Activated T-cell treated with anti-CD3 and anti-CD28 coated beads, Interleukin-2, amount 50 U/mL, for 24 hours (primary cell): Measurements from ENCODE around the gene BST2.
A peak's percentile ranks its signal among the peaks of the same experiment; 100 is the strongest.

ENCODE experiments used
- DNase-seq: peaks from one replicate; pipeline ENCODE4 v3.0.0-alpha.2; 2020
- H3K27ac Mint-ChIP-seq: 2 replicates; pipeline ENCODE4 v1.8.0; 2020; ENCODE audit warnings: mild to moderate bottlenecking, mixed read lengths
- H3K27me3 Mint-ChIP-seq: 2 replicates; pipeline ENCODE4 v1.8.0; 2020; ENCODE audit warnings: mixed read lengths
- H3K36me3 Mint-ChIP-seq: 2 replicates; pipeline ENCODE4 v1.8.0; 2020; ENCODE audit warnings: low read depth, mixed read lengths
- H3K4me1 Mint-ChIP-seq: 2 replicates; pipeline ENCODE4 v1.8.0; 2020; ENCODE audit warnings: low read depth, mixed read lengths
- H3K4me3 Mint-ChIP-seq: 2 replicates; pipeline ENCODE4 v1.8.0; 2020; ENCODE audit warnings: mild to moderate bottlenecking, moderate library complexity, mixed read lengths
- H3K9me3 Mint-ChIP-seq: 2 replicates; pipeline ENCODE4 v1.8.0; 2020; ENCODE audit warnings: mixed read lengths

BST2 gene

GRCh38 chr19:17405250-17406045 is at the start of gene BST2:
TSS of gene BST2 (minus strand) at chr19:17405630. CDS start at chr19:17405575, 55 bp downstream.
- H3K9me3 Mint-ChIP-seq, result no peaks in the 10 kb centered on the region
- H3K4me3 Mint-ChIP-seq, result peak within 1 kb of the TSS; percentile 81
- peak; percentile 68 for DNase-seq
- H3K36me3 Mint-ChIP-seq, result peaks cover 48% of the 10 kb centered on the region
- no peaks in the 10 kb centered on the region for H3K27me3 Mint-ChIP-seq
- H3K27ac Mint-ChIP-seq, result peak within 1 kb of the TSS; percentile 96
- peaks cover 47% of the 10 kb centered on the region for H3K4me1 Mint-ChIP-seq

- Mint-ChIP-seq H3K27me3 (peaks cover 55% of the 10 kb centered on the region), H3K4me1 (peaks cover 17% of the 10 kb centered on the region), H3K36me3 (no peaks in the 10 kb centered on the region), H3K9me3 (peaks cover 2% of the 10 kb centered on the region), H3K4me3 (no peak overlapping the region), H3K27ac (no peak overlapping the region)
- DNase-seq, result no peak
Observed at GRCh38 chr19:17454576-17455071, 49.2 kb upstream of the BST2 start.

DNA sequence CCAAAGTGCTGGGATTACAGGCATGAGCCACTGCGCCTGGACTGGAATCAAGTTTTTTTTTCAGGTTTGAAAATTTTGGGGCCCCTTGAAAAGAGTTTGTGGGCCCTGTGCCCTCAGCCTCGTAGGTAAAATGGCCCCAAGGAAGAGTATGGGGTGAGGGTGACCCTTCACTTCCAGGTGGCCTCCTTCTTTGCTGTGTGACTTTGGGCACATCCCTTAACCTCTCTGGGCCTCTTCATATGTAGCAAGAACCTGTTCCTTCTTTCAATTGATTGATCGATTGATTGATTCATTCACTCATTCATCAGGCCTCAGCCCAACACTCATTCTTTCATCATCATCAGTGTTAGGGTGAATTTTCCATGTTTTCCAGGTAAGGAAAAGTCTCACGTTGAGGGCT is 46.4 kb upstream of the BST2 start:
- Mint-ChIP-seq H3K27me3 (peaks cover 49% of the 10 kb centered on the region), H3K9me3 (peaks cover 2% of the 10 kb centered on the region), H3K4me1 (peaks cover 18% of the 10 kb centered on the region), H3K36me3 (no peaks in the 10 kb centered on the region), H3K27ac (no peak overlapping the region), H3K4me3 (no peak overlapping the region)
- DNase-seq, result no peak

GRCh38 chr19:17450264-17451075 is 45.0 kb upstream of the BST2 start:
- H3K36me3 Mint-ChIP-seq, result no peaks in the 10 kb centered on the region
- H3K27ac Mint-ChIP-seq, result peak overlapping the region; percentile 72
- no peak overlapping the region for H3K4me3 Mint-ChIP-seq
- H3K9me3 Mint-ChIP-seq, result peaks cover 2% of the 10 kb centered on the region
- H3K4me1 Mint-ChIP-seq, result peaks cover 18% of the 10 kb centered on the region
- peak; percentile 52 for DNase-seq
- peaks cover 37% of the 10 kb centered on the region for H3K27me3 Mint-ChIP-seq

DNA sequence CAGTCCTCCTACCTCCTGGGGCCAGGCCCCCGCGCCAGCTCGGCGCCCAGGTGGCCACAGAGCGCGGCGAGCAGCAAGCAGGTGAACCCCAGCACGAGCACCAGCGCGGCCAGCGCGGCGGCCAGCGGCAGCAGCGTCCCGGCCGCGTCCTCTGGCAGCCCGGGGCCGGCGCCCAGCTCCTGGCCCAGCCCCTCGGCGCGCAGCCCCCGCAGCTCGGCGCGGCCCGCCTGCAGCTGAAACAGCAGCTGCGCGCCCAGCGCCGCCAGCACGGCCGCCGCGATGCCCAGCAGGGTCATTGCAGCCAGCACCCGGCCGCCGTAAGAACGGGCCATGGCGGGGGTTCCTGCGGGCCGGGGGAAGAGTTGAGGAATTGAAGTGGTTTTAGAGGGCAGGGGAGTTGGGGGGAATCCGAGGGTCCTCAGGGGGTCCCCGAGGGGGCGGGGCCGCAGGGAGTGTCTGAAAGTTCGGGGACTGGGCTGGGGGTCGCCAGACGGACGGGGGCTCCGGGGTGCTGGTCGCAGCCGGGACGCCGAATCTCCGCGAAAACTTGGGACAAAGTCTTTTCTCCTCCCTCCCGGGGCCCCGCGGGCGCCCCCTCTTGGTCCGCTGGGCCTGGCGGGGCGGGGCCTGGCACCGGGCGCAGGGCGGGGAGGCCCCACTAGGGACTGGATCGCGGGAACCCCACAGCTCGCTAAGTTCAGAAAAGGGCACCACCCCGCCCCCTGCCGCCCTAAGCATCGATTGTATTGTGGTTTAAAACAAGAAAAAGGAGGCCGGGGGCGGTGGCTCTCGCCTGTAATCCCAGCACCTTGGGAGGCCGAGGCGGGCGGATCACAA is 42.9 kb upstream of the BST2 start, which contains the start of gene TMEM221:
TMEM221 (minus strand) TSS at position 538 of the 837 bp plus-strand sequence; CDS start at position 332, 206 bp downstream.
- Mint-ChIP-seq H3K27me3 (peaks cover 22% of the 10 kb centered on the region), H3K4me1 (peaks cover 15% of the 10 kb centered on the region), H3K9me3 (peaks cover 2% of the 10 kb centered on the region), H3K4me3 (peak within 1 kb of the TSS; percentile 41), H3K36me3 (no peaks in the 10 kb centered on the region), H3K27ac (no peak within 1 kb of the TSS)
- DNase-seq, result peak; percentile 65

DNA sequence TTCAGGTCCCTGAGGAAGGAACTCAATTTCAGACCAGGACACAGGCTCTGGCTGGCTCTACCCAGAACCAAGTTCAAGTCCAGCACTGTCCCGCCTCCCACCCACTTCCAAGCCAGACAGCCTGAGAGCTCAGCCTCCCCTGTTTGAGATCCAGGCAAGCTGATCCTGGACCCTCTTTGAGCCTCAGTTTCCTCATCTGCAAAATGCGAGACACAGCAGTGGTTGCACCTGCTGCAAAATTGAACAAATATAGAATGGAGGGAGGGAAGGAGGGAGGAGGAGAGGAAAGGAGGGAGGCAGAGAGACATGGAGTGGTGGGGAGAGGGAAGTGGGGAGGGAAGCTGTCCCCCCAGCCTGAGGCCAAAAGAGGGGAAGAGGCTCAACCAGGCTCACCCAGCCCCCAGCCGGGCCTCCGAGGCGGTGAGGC is 42.3 kb upstream of the BST2 start:
- peaks cover 20% of the 10 kb centered on the region for H3K27me3 Mint-ChIP-seq
- no peak overlapping the region for H3K4me3 Mint-ChIP-seq
- no peaks in the 10 kb centered on the region for H3K36me3 Mint-ChIP-seq
- H3K27ac Mint-ChIP-seq, result no peak overlapping the region
- peaks cover 14% of the 10 kb centered on the region for H3K4me1 Mint-ChIP-seq
- peaks cover 2% of the 10 kb centered on the region for H3K9me3 Mint-ChIP-seq
- DNase-seq, result peak; percentile 36

DNA sequence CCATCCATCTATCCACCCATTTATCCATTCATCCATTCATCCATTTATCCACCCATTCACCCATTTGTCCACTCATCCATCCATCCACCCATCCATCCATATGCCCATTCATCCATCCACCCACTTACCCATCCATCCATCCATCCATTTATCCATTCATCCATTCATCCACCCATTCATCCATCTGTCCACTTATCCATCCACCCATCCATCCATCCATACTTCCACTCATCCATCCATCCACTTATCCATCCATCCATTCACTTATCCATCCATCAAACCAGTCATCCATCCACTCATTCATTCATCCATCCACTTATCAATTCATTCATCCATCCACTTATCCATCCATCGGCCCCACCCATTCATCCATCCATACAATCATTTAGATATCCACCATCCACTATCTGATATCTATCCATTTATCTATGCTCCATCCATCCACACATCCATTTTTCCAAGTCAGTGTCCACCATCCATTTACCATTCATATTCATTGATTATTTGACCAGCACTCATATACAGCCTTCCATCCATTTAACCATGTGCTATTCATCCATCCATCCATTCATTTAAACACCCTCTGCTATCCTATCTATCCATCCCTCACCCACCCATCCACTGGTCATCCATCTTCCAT is 40.2 kb upstream of the BST2 start:
- Mint-ChIP-seq H3K9me3 (peaks cover 2% of the 10 kb centered on the region), H3K4me1 (peaks cover 10% of the 10 kb centered on the region), H3K4me3 (no peak overlapping the region), H3K36me3 (no peaks in the 10 kb centered on the region), H3K27me3 (peaks cover 14% of the 10 kb centered on the region), H3K27ac (no peak overlapping the region)
- DNase-seq, result no peak

DNA sequence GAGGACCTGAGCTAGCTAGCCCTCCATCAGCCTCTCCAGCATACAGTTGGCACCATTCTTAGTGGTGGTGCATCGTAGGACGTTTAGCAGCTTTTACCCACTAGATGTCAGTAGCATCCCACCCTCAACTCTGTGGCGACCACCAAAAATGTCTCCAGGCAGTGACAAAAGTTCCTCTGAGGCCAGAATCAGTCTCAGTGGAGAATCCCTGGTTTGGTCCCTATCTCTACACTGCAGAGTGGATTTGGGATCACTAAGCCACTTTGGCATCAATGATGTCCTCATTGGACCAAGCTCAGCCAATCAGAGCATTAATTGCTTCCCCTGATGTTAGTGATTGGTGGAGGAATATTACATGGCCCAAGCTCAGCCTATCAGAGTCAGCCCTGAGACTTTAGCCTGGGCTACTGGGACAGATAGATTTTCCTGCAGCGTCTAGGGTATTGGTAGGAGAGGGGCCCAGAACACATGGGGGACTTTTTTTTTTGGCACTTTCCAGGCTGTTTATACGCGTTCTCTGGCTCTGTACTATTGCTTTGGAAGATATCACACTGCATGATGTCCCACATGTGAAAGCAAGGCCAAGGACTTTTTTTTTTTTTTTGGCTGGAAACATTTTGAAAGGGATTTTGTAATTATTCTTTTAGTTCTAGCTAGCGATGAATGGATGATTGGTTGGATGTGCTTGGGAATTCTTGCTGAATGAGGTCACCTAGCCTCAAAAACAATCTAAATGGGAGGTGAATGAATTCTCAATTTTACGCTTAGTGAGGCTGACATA is 36.0 kb upstream of the BST2 start:
- Mint-ChIP-seq H3K9me3 (no peaks in the 10 kb centered on the region), H3K4me1 (no peaks in the 10 kb centered on the region), H3K36me3 (no peaks in the 10 kb centered on the region), H3K4me3 (no peak overlapping the region), H3K27me3 (no peaks in the 10 kb centered on the region), H3K27ac (no peak overlapping the region)
- peak; percentile 53 for DNase-seq

DNA sequence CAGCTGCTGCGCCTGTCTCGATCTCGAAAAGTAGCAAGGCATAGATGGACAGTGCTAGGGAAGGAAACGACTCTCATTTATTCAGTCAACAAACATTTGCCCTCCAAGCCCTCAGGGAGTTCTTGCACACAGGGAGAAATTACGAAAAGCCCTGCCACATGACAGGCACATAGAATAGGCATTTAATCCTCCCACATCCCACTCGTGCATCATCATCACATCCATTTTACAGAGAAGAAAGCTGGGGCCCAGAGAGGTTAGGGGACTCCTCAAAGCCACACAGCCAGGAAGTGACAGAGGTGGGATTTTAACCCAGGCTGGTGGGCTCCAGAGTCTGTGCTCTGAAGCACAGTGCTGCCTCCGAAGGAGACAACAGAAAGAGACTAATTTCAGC is 31.4 kb upstream of the BST2 start:
- no peak overlapping the region for H3K4me3 Mint-ChIP-seq
- H3K36me3 Mint-ChIP-seq, result no peaks in the 10 kb centered on the region

GRCh38 chr19:17436094-17436873 is 30.9 kb upstream of the BST2 start:
- Mint-ChIP-seq H3K4me3 (no peak overlapping the region), H3K9me3 (no peaks in the 10 kb centered on the region), H3K27me3 (no peaks in the 10 kb centered on the region), H3K27ac (no peak overlapping the region), H3K4me1 (no peaks in the 10 kb centered on the region), H3K36me3 (no peaks in the 10 kb centered on the region)
- no peak for DNase-seq

More for the DNA sequence above, 31.4 kb upstream of the BST2 start:
- DNase-seq, result no peak
- H3K27ac Mint-ChIP-seq, result no peak overlapping the region
- no peaks in the 10 kb centered on the region for H3K9me3 Mint-ChIP-seq
- no peaks in the 10 kb centered on the region for H3K27me3 Mint-ChIP-seq
- no peaks in the 10 kb centered on the region for H3K4me1 Mint-ChIP-seq

DNA sequence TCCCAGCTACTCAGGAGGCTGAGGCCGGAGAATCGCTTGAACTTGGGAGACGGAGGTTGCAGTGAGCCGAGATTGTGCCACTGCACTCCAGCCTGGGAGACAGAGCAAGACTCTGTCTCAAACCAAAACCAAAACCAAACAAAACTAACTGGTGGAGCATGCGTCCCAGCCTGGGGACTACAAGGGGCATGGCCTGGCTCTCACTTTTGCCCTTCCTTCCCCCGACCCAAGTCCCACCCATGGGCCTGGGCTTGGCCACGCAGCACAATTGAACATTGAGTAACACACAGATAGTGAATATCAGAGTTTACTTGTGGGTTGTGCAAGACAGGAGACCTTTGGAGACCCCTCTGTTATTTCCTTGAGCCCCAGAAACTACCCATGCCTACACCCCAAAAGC is 29.8 kb upstream of the BST2 start:
- no peaks in the 10 kb centered on the region for H3K27me3 Mint-ChIP-seq
- no peak overlapping the region for H3K4me3 Mint-ChIP-seq
- no peaks in the 10 kb centered on the region for H3K36me3 Mint-ChIP-seq
- H3K4me1 Mint-ChIP-seq, result no peaks in the 10 kb centered on the region
- H3K9me3 Mint-ChIP-seq, result no peaks in the 10 kb centered on the region
- H3K27ac Mint-ChIP-seq, result no peak overlapping the region
- DNase-seq, result no peak

- no peak overlapping the region for H3K4me3 Mint-ChIP-seq
- no peak overlapping the region for H3K27ac Mint-ChIP-seq
- no peaks in the 10 kb centered on the region for H3K4me1 Mint-ChIP-seq
- H3K9me3 Mint-ChIP-seq, result no peaks in the 10 kb centered on the region
- H3K27me3 Mint-ChIP-seq, result no peaks in the 10 kb centered on the region
- no peaks in the 10 kb centered on the region for H3K36me3 Mint-ChIP-seq
- DNase-seq, result no peak
Observed at GRCh38 chr19:17431417-17431816, 26.0 kb upstream of the BST2 start.
